WTC11 (cell line): ENCODE data around the gene ZCCHC14. TPM values are rescaled to one million over a fixed set of nuclear protein-coding genes. Genes with fewer than 3 reads are reported as not detected.

Experiments used
- ATAC-seq: fragments of 200-7000 bp; cut with Tn5 transposase; 2 replicates; pipeline ENCODE4 v1.10.0; 2021; ENCODE audit warnings: mild to moderate bottlenecking, moderate library complexity
- CTCF ChIA-PET: fragments of 300-600 bp; sonication (Branson Sonifier 250); formaldehyde crosslinking; loops from one replicate; lab custom pipeline; 2021; ENCODE audit warnings: antibody characterized with exemption; lab: Charles Lee
- POLR2A ChIA-PET: fragments of 350-600 bp; sonication (Branson Sonifier 250); formaldehyde crosslinking; loops from one replicate; lab custom pipeline; 2021; ENCODE audit warnings: antibody characterized with exemption; lab: Charles Lee
- DNase-seq: peaks from one replicate; pipeline ENCODE4 v3.0.0; 2021; ENCODE audit warnings: low spot score
- H3K27ac Mint-ChIP-seq: 2 replicates; pipeline ENCODE4 v1.8.0; 2021; ENCODE audit warnings: mixed read lengths
- H3K27me3 Mint-ChIP-seq: 2 replicates; pipeline ENCODE4 v1.8.0; 2021; ENCODE audit warnings: low read depth, mild to moderate bottlenecking, moderate library complexity, mixed read lengths
- H3K36me3 Mint-ChIP-seq: 2 replicates; pipeline ENCODE4 v1.8.0; 2021; ENCODE audit warnings: mixed read lengths
- H3K4me1 Mint-ChIP-seq: 2 replicates; pipeline ENCODE4 v1.8.0; 2022; ENCODE audit warnings: mixed read lengths
- H3K4me3 Mint-ChIP-seq: 2 replicates; pipeline ENCODE4 v1.8.0; 2021; ENCODE audit warnings: mild to moderate bottlenecking, moderate library complexity, mixed read lengths
- H3K9me3 Mint-ChIP-seq: 2 replicates; pipeline ENCODE4 v1.8.0; 2021; ENCODE audit warnings: mixed read lengths
- CREB1 ChIP-seq: sonication (generic); formaldehyde crosslinking; IDR thresholded peaks from 2 replicates; pipeline ENCODE4 v1.8.0; 2023; ENCODE audit warnings: mild to moderate bottlenecking, missing genetic modification reagents
- ELF4 ChIP-seq: sonication (generic); formaldehyde crosslinking; IDR thresholded peaks from 2 replicates; pipeline ENCODE4 v1.8.1; 2022; ENCODE audit warnings: low read depth, mild to moderate bottlenecking, moderate library complexity, missing genetic modification reagents
- ETV6 ChIP-seq: sonication (generic); formaldehyde crosslinking; IDR thresholded peaks from 2 replicates; pipeline ENCODE4 v1.8.1; 2022; ENCODE audit warnings: mild to moderate bottlenecking, missing genetic modification reagents
- HMGXB4 ChIP-seq: sonication (generic); formaldehyde crosslinking; IDR thresholded peaks from 2 replicates; pipeline ENCODE4 v1.8.1; 2023; ENCODE audit warnings: mild to moderate bottlenecking, moderate library complexity, missing genetic modification reagents
- IRF1 ChIP-seq: sonication (generic); formaldehyde crosslinking; IDR thresholded peaks from 2 replicates; pipeline ENCODE4 v1.8.0; 2023; ENCODE audit warnings: missing genetic modification reagents
- JUN ChIP-seq: sonication (generic); formaldehyde crosslinking; IDR thresholded peaks from 2 replicates; pipeline ENCODE4 v1.8.0; 2023; ENCODE audit warnings: mild to moderate bottlenecking, missing genetic modification reagents
- KAT7 ChIP-seq: sonication (generic); formaldehyde crosslinking; IDR thresholded peaks from 2 replicates; pipeline ENCODE4 v1.8.1; 2023; ENCODE audit warnings: missing genetic modification reagents, mild to moderate bottlenecking, borderline replicate concordance
- MYBL2 ChIP-seq: sonication (generic); formaldehyde crosslinking; IDR thresholded peaks from 2 replicates; pipeline ENCODE4 v1.8.1; 2023; ENCODE audit warnings: mild to moderate bottlenecking, moderate library complexity, missing genetic modification reagents
- NFATC4 ChIP-seq: fragments of 250-450 bp; sonication (Bioruptor Pico); IDR thresholded peaks from 2 replicates; pipeline ENCODE4 v1.9.0; 2021; ENCODE audit warnings: mild to moderate bottlenecking
- NR1H2 ChIP-seq: sonication (generic); formaldehyde crosslinking; IDR thresholded peaks from 2 replicates; pipeline ENCODE4 v1.9.0; 2021; ENCODE audit warnings: mild to moderate bottlenecking, moderate library complexity, missing genetic modification reagents
- NR2C2 ChIP-seq: sonication (generic); formaldehyde crosslinking; IDR thresholded peaks from 2 replicates; pipeline ENCODE4 v1.8.0; 2022; ENCODE audit warnings: mild to moderate bottlenecking, missing genetic modification reagents
- PRDM15 ChIP-seq: sonication (generic); formaldehyde crosslinking; IDR thresholded peaks from 2 replicates; pipeline ENCODE4 v1.8.0; 2022; ENCODE audit warnings: missing genetic modification reagents
- PREB ChIP-seq: sonication (generic); formaldehyde crosslinking; IDR thresholded peaks from 2 replicates; pipeline ENCODE4 v1.8.1; 2022; ENCODE audit warnings: mild to moderate bottlenecking, missing genetic modification reagents, moderate library complexity, borderline replicate concordance
- USF2 ChIP-seq: sonication (generic); formaldehyde crosslinking; IDR thresholded peaks from 2 replicates; pipeline ENCODE4 v1.8.1; 2023; ENCODE audit warnings: mild to moderate bottlenecking, missing genetic modification reagents, moderate library complexity
- ZNF219 ChIP-seq: sonication (generic); formaldehyde crosslinking; IDR thresholded peaks from 2 replicates; pipeline ENCODE4 v1.8.0; 2023; ENCODE audit warnings: missing genetic modification reagents, mild to moderate bottlenecking, borderline replicate concordance
- ZNF263 ChIP-seq: sonication (generic); formaldehyde crosslinking; IDR thresholded peaks from 2 replicates; pipeline ENCODE4 v1.8.1; 2022; ENCODE audit warnings: low read depth, mild to moderate bottlenecking, moderate library complexity, missing genetic modification reagents
- ZNF317 ChIP-seq: sonication (generic); formaldehyde crosslinking; IDR thresholded peaks from 2 replicates; pipeline ENCODE4 v1.8.1; 2023; ENCODE audit warnings: low read depth, mild to moderate bottlenecking, moderate library complexity, missing genetic modification reagents, borderline replicate concordance
- total RNA-seq: library from RNA; stranded (reverse); gene quantifications from 3 replicates; pipeline ENCODE4 v1.2.3, GENCODE V29; 2021
- TF ChIP-seq, protein P1 (sequence below): sonication (generic); formaldehyde crosslinking; IDR thresholded peaks from 2 replicates; pipeline ENCODE4 v1.8.1; 2023; ENCODE audit warnings: mild to moderate bottlenecking, missing genetic modification reagents
- TF ChIP-seq, protein P2 (sequence below): sonication (generic); formaldehyde crosslinking; IDR thresholded peaks from 2 replicates; pipeline ENCODE4 v1.8.0; 2022; ENCODE audit warnings: mild to moderate bottlenecking, missing genetic modification reagents
- TF ChIP-seq, protein P3 (sequence below): fragments of 250-450 bp; sonication (Bioruptor Pico); conservative IDR thresholded peaks from 2 replicates; pipeline ENCODE4 v1.9.0; 2021; ENCODE audit warnings: mild to moderate bottlenecking
- TF ChIP-seq, protein P4 (sequence below): fragments of 200-600 bp; IDR thresholded peaks from 2 replicates; pipeline ENCODE4 v1.8.0; 2022; ENCODE audit warnings: antibody characterized with exemption

ZCCHC14 gene
- total RNA-seq, 1 experiment from 2014 or later, result 33.8 TPM

- TF ChIP-seq HMGXB4 (CRISPR knock-in tag) (no peak), IRF1 (CRISPR knock-in tag) (no peak), NR2C2 (CRISPR knock-in tag) (no peak), ZNF219 (CRISPR knock-in tag) (no peak)
Measured at GRCh38 chr16:87415441-87415840, 77.4 kb downstream of the ZCCHC14 start (continued).

GRCh38 chr16:87414251-87414680 lies 78.6 kb downstream of the ZCCHC14 start:
- Mint-ChIP-seq H3K27ac (no peak overlapping the region), H3K27me3 (no peaks in the 10 kb centered on the region), H3K4me1 (no peaks in the 10 kb centered on the region), H3K9me3 (no peaks in the 10 kb centered on the region), H3K4me3 (no peak overlapping the region), H3K36me3 (peaks cover 51% of the 10 kb centered on the region)
- no peak for TF ChIP-seq ETV6 (CRISPR knock-in tag)
- no peak for TF ChIP-seq PREB (CRISPR knock-in tag)
- no peak for TF ChIP-seq USF2 (CRISPR knock-in tag)
- TF ChIP-seq, protein P1, sequence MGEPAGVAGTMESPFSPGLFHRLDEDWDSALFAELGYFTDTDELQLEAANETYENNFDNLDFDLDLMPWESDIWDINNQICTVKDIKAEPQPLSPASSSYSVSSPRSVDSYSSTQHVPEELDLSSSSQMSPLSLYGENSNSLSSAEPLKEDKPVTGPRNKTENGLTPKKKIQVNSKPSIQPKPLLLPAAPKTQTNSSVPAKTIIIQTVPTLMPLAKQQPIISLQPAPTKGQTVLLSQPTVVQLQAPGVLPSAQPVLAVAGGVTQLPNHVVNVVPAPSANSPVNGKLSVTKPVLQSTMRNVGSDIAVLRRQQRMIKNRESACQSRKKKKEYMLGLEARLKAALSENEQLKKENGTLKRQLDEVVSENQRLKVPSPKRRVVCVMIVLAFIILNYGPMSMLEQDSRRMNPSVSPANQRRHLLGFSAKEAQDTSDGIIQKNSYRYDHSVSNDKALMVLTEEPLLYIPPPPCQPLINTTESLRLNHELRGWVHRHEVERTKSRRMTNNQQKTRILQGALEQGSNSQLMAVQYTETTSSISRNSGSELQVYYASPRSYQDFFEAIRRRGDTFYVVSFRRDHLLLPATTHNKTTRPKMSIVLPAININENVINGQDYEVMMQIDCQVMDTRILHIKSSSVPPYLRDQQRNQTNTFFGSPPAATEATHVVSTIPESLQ (CRISPR knock-in tag), result no peak
- no peak for TF ChIP-seq JUN (CRISPR knock-in tag)
- no peak for TF ChIP-seq NFATC4 (CRISPR knock-in tag)
- no peak for TF ChIP-seq NR1H2
- TF ChIP-seq, protein P2, sequence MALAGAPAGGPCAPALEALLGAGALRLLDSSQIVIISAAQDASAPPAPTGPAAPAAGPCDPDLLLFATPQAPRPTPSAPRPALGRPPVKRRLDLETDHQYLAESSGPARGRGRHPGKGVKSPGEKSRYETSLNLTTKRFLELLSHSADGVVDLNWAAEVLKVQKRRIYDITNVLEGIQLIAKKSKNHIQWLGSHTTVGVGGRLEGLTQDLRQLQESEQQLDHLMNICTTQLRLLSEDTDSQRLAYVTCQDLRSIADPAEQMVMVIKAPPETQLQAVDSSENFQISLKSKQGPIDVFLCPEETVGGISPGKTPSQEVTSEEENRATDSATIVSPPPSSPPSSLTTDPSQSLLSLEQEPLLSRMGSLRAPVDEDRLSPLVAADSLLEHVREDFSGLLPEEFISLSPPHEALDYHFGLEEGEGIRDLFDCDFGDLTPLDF, result no peak
- no peak for TF ChIP-seq ZNF317 (CRISPR knock-in tag)
- TF ChIP-seq MYBL2 (CRISPR knock-in tag), result no peak
- no peak for TF ChIP-seq PRDM15
- no peak for TF ChIP-seq ZNF263
- TF ChIP-seq, protein P3, sequence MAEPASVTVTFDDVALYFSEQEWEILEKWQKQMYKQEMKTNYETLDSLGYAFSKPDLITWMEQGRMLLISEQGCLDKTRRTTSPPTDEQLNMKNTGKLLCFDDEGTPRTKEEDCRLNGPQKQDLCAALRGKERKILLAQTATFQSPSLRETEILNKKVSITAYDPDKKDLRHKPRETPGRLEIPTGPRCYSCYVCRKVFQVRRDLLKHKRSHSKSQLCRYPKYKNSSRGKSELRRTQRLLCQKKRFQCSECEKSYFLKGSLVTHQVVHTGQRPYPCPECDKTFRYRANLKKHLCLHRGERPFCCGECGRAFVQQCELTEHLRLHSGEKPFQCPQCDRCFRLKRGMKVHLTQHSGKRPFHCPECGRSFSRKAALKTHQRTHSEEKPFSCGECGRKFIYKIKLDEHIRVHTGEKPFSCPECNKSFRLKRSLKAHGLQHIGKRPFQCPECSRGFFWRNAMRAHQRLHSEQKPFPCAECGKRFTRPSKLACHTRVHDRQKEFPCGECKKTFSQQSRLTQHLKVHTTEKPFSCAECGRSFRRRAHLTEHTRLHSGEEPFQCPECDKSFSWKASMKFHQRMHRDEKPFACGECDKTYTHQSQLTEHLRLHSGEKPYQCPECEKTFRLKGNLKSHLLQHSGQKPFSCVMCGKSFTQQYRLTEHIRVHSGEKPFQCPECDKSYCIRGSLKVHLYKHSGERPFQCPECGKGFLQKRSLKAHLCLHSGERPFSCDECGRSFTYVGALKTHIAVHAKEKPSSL (CRISPR knock-in tag), result no peak
- no peak for TF ChIP-seq CREB1 (CRISPR knock-in tag)
- TF ChIP-seq ELF4 (CRISPR knock-in tag), result no peak
- TF ChIP-seq, protein P4, sequence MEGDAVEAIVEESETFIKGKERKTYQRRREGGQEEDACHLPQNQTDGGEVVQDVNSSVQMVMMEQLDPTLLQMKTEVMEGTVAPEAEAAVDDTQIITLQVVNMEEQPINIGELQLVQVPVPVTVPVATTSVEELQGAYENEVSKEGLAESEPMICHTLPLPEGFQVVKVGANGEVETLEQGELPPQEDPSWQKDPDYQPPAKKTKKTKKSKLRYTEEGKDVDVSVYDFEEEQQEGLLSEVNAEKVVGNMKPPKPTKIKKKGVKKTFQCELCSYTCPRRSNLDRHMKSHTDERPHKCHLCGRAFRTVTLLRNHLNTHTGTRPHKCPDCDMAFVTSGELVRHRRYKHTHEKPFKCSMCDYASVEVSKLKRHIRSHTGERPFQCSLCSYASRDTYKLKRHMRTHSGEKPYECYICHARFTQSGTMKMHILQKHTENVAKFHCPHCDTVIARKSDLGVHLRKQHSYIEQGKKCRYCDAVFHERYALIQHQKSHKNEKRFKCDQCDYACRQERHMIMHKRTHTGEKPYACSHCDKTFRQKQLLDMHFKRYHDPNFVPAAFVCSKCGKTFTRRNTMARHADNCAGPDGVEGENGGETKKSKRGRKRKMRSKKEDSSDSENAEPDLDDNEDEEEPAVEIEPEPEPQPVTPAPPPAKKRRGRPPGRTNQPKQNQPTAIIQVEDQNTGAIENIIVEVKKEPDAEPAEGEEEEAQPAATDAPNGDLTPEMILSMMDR, result no peak
- TF ChIP-seq KAT7 (CRISPR knock-in tag), result no peak
- CTCF ChIA-PET, result no interaction called here
- no peak for DNase-seq
- ATAC-seq, result no peak
- POLR2A ChIA-PET, result no interaction called here
